ENCODE results near the gene PDHX.

PDHX gene

DNA sequence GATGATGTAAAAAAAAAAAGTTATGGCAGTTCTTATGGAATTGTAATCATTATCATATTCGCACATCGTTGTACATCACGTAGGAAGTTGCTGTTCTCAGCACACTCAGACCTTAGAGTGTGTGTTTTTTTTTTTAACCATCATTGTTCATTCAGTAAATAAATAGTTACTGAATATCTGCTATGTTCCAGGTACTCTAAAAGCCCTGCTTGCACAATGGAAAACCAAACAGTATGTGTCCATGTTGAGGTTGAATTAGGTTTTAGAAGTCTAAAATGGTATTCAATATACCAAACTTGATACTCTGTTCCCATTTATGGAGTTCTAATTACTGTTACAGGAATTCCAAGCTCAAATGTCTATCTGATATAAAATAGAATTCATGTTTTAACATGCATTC is 41.2 kb downstream of the PDHX start:
- Histone ChIP-seq H3K79me2 (peaks cover 6% of the 10 kb centered on the region), H3K4me2 (ENCODE audit: low read length) (no peak overlapping the region), H3K4me1 (no peaks in the 10 kb centered on the region), H2AFZ (no peak overlapping the region), H3K36me3 (ENCODE audit: control insufficient read depth, insufficient read depth, low read length) (no peaks in the 10 kb centered on the region), H3K27ac (no peak overlapping the region), H3K9me3 (ENCODE audit: control insufficient read depth, low read length) (no peaks in the 10 kb centered on the region), H3K9ac (no peak overlapping the region), H3K4me3 (ENCODE audit: low read depth, low read length) (no peak overlapping the region), H3K27me3 (ENCODE audit: control insufficient read depth, insufficient read depth, low read length) (no peaks in the 10 kb centered on the region)
- TF ChIP-seq, protein P1, sequence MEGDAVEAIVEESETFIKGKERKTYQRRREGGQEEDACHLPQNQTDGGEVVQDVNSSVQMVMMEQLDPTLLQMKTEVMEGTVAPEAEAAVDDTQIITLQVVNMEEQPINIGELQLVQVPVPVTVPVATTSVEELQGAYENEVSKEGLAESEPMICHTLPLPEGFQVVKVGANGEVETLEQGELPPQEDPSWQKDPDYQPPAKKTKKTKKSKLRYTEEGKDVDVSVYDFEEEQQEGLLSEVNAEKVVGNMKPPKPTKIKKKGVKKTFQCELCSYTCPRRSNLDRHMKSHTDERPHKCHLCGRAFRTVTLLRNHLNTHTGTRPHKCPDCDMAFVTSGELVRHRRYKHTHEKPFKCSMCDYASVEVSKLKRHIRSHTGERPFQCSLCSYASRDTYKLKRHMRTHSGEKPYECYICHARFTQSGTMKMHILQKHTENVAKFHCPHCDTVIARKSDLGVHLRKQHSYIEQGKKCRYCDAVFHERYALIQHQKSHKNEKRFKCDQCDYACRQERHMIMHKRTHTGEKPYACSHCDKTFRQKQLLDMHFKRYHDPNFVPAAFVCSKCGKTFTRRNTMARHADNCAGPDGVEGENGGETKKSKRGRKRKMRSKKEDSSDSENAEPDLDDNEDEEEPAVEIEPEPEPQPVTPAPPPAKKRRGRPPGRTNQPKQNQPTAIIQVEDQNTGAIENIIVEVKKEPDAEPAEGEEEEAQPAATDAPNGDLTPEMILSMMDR (IDR thresholded peaks at IDR 0.05), result no peak

DNA sequence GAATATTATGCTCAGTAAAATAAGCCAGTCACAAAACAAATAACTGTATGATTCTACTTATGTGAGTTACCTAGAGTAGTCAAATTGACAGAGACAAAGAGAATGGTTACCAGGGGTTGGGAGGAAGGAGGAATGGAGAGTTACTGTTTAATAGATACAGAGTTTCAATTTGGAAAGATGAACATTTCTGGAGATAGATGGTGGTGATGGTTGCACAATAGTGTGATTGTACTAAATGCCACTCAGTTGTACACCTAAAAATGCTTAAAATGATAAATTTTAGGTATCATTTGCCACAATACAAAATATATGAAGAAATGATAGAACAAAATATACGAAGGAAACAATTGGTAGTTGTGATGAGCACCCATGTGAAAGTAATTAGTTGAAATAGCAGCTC is 43.4 kb downstream of the PDHX start:
- Histone ChIP-seq H3K36me3 (ENCODE audit: control insufficient read depth, insufficient read depth, low read length) (no peaks in the 10 kb centered on the region), H3K9me3 (ENCODE audit: control insufficient read depth, low read length) (no peaks in the 10 kb centered on the region), H3K4me3 (ENCODE audit: low read depth, low read length) (no peak overlapping the region), H3K9ac (no peak overlapping the region), H2AFZ (no peak overlapping the region), H3K79me2 (peaks cover 2% of the 10 kb centered on the region), H3K4me2 (ENCODE audit: low read length) (no peak overlapping the region), H3K27me3 (ENCODE audit: control insufficient read depth, insufficient read depth, low read length) (no peaks in the 10 kb centered on the region), H3K4me1 (no peaks in the 10 kb centered on the region), H3K27ac (no peak overlapping the region)
- TF ChIP-seq, protein P1 (IDR thresholded peaks at IDR 0.05), result no peak

DNA sequence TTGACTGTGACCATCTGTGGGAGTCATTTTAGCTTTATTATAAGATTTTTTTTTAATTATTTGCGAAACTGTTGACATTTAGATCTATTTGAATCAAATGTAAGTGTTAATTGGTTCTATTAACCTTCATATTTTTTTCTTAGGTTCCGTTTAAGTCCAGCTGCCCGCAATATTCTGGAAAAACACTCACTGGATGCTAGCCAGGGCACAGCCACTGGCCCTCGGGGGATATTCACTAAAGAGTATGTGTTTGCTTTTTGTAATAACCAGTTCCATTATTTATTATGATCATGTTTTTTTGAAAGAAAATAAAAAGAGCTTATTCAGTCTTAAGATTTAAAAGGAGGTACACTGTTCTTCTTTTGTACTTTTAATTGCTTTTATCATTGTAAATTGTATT is 43.9 kb downstream of the PDHX start:
- Histone ChIP-seq H3K9ac (no peak overlapping the region), H3K4me3 (ENCODE audit: low read depth, low read length) (no peak overlapping the region), H3K27ac (no peak overlapping the region), H3K4me1 (no peaks in the 10 kb centered on the region), H3K9me3 (ENCODE audit: control insufficient read depth, low read length) (no peaks in the 10 kb centered on the region), H3K36me3 (ENCODE audit: control insufficient read depth, insufficient read depth, low read length) (no peaks in the 10 kb centered on the region), H3K79me2 (peaks cover 2% of the 10 kb centered on the region), H3K27me3 (ENCODE audit: control insufficient read depth, insufficient read depth, low read length) (no peaks in the 10 kb centered on the region), H2AFZ (no peak overlapping the region), H3K4me2 (ENCODE audit: low read length) (no peak overlapping the region)
- TF ChIP-seq, protein P1 (IDR thresholded peaks at IDR 0.05), result no peak

- Histone ChIP-seq H3K27me3 (ENCODE audit: control insufficient read depth, insufficient read depth, low read length) (no peaks in the 10 kb centered on the region), H3K9me3 (ENCODE audit: control insufficient read depth, low read length) (no peaks in the 10 kb centered on the region), H2AFZ (no peak overlapping the region), H3K79me2 (no peaks in the 10 kb centered on the region), H3K4me3 (ENCODE audit: low read depth, low read length) (no peak overlapping the region), H3K36me3 (ENCODE audit: control insufficient read depth, insufficient read depth, low read length) (no peaks in the 10 kb centered on the region), H3K4me1 (no peaks in the 10 kb centered on the region), H3K9ac (no peak overlapping the region), H3K27ac (no peak overlapping the region), H3K4me2 (ENCODE audit: low read length) (no peak overlapping the region)
- TF ChIP-seq, protein P1 (IDR thresholded peaks at IDR 0.05), result no peak
These were observed 45.6 kb downstream of the PDHX start for GRCh38 chr11:34962034-34962433.

DNA sequence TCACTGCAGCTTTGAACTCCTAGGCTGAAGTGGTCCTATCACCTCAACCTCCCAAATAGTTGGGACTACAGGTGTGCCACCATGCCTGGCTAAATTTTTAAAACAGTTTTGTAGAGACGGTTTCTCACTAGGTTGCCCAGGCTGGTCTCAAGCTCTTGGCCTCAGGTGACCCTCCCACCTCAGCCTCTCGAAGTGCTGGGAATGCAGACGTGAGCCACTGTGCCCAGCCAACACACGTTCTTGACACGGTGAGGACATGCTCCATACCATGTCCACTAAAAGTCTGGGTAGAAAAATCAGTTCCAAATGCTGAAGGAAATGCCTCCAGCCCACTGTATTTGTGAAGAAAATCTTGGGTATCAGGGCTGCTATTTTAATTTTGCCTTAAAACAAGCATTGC is 46.9 kb downstream of the PDHX start:
- Histone ChIP-seq H3K9me3 (ENCODE audit: control insufficient read depth, low read length) (no peaks in the 10 kb centered on the region), H3K79me2 (no peaks in the 10 kb centered on the region), H3K4me3 (ENCODE audit: low read depth, low read length) (no peak overlapping the region), H3K4me1 (no peaks in the 10 kb centered on the region), H3K9ac (no peak overlapping the region), H3K4me2 (ENCODE audit: low read length) (no peak overlapping the region), H3K36me3 (ENCODE audit: control insufficient read depth, insufficient read depth, low read length) (no peaks in the 10 kb centered on the region), H3K27me3 (ENCODE audit: control insufficient read depth, insufficient read depth, low read length) (no peaks in the 10 kb centered on the region), H3K27ac (no peak overlapping the region), H2AFZ (no peak overlapping the region)
- TF ChIP-seq, protein P1 (IDR thresholded peaks at IDR 0.05), result no peak
